HG02981 (cell line): ENCODE measurements around the gene WEE1.

Experiments
- ATAC-seq: cut with Tn5 transposase; IDR thresholded peaks from one replicate; pipeline ENCODE4 v1.9.1; 2021; ENCODE audit warnings: mild to moderate bottlenecking, moderate library complexity; ENCODE audit not compliant: unreplicated experiment

The WEE1 gene

DNA sequence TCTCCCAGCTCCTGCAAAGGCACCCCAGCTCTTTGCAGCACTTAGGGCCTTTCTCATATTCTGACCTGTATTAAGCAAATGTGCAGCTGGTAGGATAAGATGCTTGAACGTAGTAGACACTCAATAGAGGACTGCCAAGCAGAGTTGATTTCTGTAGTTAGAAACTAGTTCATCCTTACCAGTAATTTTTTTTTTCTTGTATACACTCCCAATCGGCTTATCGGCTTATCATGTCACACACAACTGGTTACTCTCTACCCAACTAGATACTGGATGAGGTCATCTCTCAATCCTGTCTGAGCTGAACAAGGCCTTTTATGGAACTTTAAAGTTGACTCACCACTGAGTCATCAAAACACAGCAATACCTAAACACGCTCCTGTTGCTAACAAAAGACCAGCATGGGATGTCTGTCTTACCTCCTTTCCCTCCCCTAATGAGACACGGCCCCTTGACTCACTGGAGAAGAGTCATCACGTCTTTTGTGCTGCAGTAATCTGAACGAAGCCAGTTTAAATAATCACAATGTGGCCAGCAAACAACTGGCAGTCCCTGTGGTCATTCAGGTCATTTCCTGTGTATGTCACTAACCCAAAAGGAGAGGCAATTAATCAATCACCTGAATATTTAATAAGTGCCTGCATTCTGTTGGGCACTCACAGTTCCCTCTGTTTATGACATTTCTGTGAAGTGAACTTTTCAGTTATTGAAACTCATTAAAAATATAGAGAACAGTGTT, 7.5 kb upstream of the WEE1 start:
- ATAC-seq: peak; percentile 87

- ATAC-seq: no peak
Measured at GRCh38 chr11:9566561-9567063, 6.9 kb upstream of the WEE1 start.

GRCh38 chr11:9567401-9567800, 6.1 kb upstream of the WEE1 start:
- ATAC-seq: no peak

DNA sequence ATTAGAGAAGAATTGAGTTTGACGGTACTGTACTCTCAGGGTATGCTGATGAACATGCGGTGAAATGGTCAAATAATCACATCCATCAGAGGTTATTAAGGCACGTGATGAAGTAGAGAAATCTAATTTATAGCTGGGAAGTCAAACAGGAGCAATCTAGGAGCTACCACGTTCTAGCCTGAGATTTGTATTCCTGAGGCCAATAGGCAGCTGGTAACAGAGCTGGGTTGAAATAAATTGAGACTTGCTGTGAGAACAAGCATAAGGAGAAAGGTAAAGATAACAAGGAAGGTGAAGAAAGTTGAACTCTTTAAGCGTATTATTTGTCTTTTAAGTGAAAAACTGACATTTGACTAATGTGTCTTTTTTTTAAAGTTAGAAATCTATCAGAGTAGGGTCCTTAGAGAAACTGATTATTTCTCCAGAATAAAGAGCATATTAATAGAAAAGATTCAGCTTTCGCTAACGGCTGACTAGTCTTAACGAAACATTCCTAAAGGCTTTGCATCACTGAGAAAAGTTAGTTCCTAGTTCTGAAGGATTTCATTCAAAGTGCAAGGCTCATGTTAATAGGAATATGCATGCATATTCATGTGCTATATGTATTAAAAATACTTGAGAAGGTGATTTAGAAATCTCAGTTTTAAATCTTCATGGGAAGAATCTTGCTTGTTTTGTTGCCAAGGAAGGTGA, 5.2 kb upstream of the WEE1 start:
- no peak for ATAC-seq

DNA sequence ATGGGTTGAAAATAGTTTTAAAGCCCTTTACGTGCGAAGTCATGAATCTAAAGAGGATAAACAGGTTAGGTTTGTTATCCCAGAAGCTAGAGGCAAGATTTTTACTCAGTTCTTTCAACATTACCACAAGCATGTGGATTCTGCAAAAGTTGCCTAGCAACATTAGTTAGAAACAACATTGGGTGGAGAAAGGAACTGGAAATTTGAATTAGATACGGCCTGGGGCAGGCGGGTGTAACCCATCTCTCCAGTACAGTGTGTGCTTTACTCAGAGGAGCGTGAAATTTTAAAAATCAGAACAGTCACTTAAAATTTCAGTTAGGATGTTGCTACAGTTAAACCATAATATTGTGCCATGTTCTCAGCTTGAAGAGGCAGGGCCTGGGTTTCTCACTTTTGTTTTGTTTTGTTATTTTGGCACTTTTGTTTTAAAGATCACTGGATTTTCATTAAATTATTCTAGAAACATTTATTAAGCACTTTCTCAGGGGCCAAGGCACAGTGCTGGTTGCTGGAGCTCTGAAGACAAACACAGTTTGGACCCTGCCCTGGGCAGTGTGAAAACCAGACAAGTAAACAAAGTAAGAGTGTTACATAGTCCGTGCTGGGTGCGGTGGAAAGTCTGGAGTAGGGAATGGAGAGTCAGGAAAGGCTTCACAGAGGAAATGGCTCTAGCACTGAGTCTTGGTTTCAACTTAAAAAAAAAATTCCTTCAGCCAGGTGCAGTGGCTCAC, 4.4 kb upstream of the WEE1 start:
- no peak for ATAC-seq

- ATAC-seq: no peak
Measured at GRCh38 chr11:9569588-9570164, 3.8 kb upstream of the WEE1 start.

- no peak for ATAC-seq
Measured at GRCh38 chr11:9570313-9571025, 3.0 kb upstream of the WEE1 start.

DNA sequence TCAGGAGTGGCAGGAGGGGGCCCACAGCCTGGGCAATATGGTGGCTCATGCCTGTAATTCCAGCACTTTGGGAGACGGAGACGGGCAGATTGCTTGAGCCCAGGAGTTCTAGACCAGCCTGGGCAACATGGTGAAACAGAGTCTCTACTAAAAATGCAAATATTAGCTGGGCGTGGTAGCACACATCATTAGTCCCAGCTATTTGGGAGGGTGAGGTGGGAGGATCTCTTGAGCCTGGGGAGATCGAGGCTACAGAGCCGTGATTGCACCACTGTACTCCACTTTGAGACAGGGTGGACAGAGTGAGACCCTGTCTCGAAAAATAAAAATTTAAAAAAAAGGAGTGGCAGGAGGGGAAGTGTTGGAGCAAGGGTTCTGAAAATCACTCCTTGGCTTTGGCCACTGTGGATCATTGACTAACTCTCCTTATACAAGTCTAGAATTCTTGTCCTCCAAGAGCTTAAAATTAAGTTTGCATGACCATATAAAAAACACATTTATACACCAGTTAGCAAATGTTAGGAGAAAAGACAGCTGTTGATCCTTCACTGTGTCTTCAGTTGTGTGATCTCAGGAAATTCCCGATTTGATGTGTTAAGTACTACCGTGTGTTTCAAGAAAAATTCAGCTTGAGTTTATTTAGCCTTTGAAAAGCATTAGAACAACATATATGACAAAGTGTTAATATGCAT, 2.3 kb upstream of the WEE1 start:
- ATAC-seq: no peak

DNA sequence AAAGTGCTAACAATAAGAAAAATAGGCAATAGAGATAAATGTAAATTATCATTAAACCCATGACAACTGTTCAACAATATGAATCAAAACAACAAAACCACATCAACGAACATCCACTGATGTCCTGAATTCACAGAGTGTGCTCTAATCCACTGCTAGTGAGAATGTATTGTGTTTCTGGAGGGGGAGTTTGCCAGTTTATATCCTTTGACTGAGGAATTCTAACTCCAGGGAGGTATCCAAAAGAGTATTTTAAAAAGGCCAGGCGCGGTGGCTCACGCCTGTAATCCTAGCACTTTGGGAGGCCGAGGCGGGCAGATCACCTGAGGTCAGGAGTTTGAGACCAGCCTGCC, 1.7 kb upstream of the WEE1 start:
- no peak for ATAC-seq

DNA sequence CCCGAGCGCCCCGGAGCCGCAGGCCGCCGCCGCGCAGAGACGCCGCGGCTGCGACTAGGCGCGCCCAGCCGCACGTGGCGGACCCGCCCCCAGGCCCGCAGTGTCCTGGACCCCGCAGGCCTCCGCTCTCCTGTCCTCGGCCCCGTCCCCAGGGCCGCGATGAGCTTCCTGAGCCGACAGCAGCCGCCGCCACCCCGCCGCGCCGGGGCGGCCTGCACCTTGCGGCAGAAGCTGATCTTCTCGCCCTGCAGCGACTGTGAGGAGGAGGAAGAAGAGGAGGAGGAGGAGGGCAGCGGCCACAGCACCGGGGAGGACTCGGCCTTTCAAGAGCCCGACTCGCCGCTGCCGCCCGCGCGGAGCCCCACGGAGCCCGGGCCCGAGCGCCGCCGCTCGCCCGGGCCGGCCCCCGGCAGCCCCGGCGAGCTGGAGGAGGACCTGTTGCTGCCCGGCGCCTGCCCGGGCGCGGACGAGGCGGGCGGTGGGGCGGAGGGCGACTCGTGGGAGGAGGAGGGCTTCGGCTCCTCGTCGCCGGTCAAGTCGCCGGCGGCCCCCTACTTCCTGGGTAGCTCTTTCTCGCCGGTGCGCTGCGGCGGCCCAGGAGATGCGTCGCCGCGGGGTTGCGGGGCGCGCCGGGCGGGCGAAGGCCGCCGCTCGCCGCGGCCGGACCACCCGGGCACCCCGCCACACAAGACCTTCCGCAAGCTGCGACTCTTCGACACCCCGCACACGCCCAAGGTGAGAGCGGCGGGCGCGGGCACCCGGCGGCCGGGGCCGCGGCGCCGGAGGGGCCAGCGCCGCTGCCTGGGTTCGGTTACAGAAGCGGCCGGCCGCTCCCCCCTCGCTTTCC, 528 bp downstream of the WEE1 start:
- ATAC-seq: peak; percentile 1

DNA sequence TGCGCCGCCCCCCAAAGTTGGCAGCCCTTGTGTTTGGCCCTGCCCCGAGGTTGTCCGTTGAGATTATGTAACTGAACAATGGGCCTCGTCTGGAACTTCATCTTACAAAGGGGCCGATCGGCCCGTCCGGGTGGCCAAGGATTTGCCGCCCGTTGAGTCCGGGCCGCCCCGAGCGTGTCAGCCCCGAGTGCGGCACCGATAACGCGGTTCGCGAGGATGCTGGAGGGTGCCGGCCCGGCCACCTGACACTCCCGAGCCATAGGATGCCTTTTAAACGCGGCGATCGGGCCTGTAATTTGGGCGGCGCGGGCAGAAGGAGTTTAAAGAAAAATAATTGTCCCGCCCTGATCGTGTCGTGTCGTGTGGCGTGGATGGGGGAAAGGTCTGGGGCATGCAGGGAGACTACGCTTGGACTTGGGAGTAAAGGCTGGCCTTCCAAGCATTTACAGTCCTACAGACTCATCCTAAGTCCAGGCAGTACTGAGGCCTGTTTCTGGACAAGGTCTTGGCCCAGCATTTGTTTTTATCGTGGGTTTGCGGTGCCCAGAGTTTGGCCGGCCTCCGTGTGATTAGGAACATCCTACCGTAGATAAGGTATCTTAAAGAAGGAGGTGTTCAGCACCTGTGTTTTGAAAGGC, 1.3 kb downstream of the WEE1 start:
- no peak for ATAC-seq

DNA sequence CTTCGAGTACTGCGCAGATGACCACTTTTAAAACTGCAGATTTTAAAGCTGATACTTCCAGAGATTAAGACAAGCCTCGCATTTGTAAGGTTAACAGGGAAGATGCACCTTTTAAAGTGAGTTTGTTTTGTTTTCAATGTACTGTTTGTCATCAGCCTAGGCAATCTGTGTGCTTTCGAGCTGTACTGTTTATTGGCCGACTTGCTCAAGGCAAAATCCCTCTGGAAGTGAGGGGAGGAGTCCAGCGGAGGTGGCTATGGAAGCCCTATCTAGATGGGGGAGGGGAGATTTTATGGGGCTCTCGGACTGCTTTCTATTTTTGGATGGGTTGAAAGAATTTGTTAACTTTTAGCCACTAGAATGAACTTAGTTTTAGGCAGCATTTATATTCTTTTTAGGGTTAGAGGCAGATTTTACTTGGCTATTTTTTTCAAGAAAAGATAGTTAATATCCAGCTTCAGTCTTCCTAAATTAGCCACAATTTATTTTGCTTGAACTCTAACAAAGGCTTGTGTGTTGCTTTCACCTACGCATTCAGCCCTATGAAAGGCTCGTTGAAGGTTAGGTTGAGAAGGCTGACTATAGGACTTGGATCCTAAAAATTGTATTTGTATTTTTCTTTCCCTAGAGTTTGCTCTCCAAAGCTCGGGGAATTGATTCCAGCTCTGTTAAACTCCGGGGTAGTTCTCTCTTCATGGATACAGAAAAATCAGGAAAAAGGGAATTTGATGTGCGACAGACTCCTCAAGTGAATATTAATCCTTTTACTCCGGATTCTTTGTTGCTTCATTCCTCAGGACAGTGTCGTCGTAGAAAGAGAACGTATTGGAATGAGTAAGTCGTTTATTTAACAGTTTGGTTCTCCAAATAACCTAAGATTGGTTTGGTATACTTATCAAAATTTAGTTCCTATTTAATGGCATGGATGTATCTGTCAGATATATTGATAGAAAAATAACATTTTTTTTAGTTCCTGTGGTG, 2.1 kb downstream of the WEE1 start:
- no peak for ATAC-seq

DNA sequence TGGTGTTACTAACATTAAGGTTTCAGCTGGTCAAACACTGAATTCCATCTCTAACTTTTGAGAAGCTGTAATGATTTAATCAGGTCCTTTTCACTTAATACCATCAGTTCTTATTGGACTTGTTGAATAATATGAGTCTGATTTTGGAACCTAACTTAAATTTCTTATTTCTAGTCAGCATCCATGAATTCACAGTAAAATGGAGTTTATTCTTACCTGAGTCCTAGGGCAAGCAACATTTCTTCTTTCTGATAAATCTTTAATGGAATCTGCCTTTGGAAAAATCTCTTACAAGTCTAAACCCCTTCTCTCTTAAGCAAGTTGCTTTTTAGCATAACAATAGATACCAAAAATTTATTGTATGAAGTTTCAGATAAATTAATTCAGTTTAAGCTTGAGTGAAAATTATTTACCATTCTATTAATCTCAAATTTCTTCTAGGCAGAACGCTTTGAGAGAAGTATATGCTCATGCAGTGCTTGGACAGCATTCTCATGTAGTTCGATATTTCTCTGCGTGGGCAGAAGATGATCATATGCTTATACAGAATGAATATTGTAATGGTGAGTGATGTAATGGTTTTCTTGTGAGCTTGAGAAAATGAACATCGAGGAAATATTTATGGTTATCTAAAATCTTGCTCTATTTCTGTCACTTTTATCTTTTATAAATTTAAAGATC, 3.4 kb downstream of the WEE1 start:
- ATAC-seq: no peak

GRCh38 chr11:9577556-9577955, 4.1 kb downstream of the WEE1 start:
- no peak for ATAC-seq

GRCh38 chr11:9580894-9581293, 7.4 kb downstream of the WEE1 start:
- no peak for ATAC-seq

- ATAC-seq: no peak
Measured at GRCh38 chr11:9581556-9582161, 8.2 kb downstream of the WEE1 start.

DNA sequence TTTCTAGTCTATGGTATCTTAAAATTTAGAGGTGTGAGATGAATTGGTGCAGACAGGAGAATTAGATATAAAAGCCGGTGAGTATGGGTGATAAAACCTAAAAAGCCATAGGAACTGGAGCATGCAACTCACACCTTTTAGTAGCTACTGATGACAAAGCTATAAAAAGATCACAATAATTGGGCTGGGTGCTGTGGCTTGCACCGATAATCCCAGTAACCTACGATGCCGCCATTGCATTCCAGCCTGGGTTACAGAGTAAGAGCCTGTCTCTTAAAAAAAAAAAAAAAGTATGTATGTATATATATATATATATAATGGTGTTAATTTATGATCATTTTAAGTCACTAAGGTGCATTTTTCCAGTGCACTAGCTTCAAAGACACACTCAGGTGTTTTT, 17.2 kb downstream of the WEE1 start:
- ATAC-seq: no peak
